ENCODE results near the gene LRIG1.
"Not testable (repeated sequence)": the region's sequence is repeated elsewhere in the genome, so short reads cannot be mapped to it uniquely, and the experiment has no call there.

LRIG1 gene

GRCh38 chr3:66421893-66422292 is 78.9 kb downstream of the LRIG1 start:
- not testable (repeated sequence) for DNase-seq (ENCODE audit: low spot score)

GRCh38 chr3:66421144-66421543 is 79.7 kb downstream of the LRIG1 start:
- not testable (repeated sequence) for DNase-seq (ENCODE audit: low spot score)

GRCh38 chr3:66419036-66419435 is 81.8 kb downstream of the LRIG1 start:
- DNase-seq (ENCODE audit: low spot score): no peak

DNA sequence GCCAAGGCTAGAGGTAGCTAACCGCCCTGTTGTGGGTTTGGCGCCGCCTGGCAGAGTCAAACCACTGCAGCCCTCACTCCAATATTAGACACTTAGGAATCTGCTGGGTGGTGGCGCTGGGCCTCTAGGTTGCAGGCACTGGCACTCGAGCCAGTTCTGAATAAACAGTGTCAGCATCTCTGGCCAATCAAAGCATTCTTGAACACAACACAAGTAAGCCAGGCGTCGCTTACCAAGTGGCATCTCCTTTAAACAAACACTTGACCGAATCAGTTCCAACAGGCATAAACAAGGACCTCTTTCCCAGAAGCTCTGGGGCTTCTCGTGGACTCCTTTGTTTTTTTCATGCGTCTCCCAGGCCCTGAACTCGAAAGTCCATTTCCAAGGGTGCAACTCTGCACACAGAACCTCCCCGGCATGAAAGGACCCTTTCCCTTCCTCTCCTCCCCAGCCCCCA is 82.3 kb downstream of the LRIG1 start:
- no peak for DNase-seq (ENCODE audit: low spot score)

- DNase-seq (ENCODE audit: low spot score): no peak
These were observed 84.1 kb downstream of the LRIG1 start for GRCh38 chr3:66416556-66417304.

GRCh38 chr3:66415867-66416428 is 84.9 kb downstream of the LRIG1 start:
- DNase-seq (ENCODE audit: low spot score): no peak

DNA sequence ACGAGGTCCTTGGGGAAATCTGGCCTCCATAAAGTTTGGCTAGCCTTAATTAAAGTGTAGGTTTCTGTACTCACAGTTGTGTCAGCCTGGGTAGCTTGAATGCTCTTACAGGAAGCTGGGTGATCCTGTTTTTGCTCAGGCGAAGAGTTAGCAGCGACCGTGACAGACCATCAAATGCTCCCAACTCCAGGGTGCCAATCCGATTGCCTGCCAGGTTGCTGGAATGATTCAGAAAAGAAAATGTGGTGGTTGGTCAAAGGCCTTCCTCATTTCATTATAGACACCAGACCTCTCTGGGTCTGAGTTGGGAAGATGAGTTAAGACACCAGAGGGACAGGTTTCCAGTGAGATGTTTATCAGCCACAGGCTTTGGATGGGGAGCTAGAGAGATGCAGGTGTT is 86.0 kb downstream of the LRIG1 start:
- no peak for DNase-seq (ENCODE audit: low spot score)

DNA sequence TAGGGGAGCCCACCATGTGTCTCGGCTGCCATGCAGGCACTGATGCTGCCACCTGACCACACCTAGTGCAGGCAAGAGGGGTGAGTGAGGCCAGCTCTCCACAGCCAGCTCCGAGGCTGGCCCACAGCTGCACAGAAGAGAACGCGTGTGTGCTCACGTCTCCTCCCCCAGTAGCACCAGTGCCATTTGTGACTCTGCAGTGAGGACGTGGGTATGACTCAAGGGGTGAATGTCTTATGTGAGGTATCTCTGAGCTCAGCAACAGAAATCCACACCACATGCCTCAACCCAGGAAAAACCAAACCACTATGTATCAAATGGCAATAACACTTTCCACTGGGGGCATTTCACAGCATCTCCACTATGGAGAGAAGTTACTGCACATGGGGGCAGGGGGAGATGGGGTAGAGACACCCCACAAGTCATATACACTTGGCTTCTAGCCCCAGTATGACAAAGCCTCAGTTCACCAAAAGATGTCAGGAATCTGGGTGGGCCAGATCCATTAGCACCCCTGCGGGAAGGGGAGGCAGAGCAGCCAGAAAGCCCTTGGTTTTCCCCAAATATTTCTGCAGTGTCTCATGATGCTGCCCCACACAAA is 87.6 kb downstream of the LRIG1 start:
- DNase-seq (ENCODE audit: low spot score): no peak

- DNase-seq (ENCODE audit: low spot score): no peak
These were observed 88.6 kb downstream of the LRIG1 start for GRCh38 chr3:66411961-66412887.

- DNase-seq (ENCODE audit: low spot score): no peak
These were observed 89.3 kb downstream of the LRIG1 start for GRCh38 chr3:66411474-66411873.

DNA sequence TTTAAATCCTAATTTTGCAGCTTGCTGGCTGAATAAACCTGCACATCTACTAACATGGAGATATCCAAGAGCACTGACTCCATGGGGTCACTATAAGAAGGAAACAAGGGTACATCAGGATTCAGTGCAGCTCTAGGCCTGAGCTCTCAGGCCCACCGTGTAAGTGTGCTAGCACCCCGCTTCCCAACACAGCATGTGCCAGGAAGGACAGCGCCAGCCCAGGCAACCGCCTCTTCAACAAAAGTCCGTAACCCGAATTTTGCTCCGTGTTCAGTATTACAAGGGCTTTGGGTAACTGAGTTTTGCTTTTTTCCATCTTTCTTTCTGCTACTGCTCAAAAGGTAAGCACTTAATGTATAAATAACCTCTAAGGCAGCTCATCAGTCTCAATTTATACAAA is 89.8 kb downstream of the LRIG1 start:
- DNase-seq (ENCODE audit: low spot score): no peak

DNA sequence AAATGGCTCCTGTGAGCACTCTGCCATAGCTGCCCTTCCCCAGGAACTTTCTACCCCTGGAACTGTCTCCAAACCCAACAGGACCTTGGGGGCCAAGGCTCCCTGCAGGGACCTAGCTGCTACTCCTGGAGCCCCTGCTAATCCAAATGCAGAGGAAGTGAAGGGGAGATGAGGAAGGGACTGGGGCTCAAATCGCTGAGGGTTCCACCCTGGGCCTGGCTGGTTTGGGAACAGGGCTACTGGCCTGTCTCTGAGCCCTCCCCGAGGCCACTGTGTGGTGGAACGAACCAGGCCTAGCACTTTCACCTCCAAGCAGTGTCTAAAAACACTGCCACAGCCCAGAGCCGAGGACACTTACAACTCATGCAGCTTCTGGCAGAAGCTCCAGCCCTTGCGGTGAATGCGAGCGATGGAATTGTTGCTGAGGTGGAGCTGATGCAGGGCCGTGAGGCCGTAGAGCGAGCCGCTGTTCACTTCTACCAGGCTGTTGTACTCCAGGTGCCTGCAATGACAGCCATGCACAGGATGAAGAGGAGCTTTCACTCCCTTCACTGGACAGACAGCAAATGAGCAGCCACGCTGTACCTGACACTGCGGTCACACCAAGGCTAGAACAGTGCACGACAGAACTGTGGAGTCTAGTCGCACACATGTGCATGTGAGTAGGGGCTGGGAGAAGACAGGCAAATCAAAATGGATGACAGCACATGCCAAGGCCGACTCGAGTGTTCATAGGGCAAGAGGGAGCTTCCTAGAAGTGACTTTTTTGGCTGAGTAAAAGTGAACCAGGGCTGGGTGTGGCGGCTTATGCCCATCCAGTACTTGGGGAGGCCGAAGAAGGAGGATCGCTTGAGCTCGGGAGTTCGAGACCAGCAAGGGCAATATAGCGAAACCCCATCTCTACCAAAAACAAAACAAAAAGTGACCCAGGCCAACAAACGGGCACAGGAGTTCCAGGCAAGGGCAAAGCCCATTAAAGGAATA is 90.8 kb downstream of the LRIG1 start:
- no peak for DNase-seq (ENCODE audit: low spot score)

DNA sequence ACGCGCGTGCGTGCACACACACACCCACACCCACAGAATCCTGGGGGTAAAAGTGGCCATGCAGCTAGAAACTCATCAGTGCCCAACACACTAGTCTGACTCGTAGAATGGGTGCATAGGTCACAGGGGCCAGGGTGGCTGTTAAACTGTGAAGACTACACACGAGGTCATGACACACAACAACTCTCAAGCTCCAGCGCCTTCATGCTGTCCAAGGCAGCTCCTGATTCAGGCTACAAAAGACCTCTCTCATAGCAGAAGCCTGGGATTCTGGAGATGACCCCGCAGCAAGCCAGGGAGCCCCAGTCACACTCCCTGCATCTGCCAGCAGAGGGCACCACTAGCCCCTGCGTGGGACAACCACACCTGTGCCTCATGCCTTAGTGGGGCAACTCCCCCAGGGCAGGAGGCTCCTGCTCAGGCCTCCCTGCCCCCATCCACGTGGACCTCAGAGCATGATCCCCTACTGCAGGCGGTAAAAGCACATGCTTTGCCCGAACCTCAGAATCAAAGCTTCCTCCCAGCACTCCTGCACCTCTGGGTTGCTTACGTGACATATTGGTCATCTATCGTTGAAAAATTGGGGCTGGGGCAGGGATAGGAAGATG is 93.1 kb downstream of the LRIG1 start:
- DNase-seq (ENCODE audit: low spot score): peak; percentile 72

- no peak for DNase-seq (ENCODE audit: low spot score)
These were observed 93.8 kb downstream of the LRIG1 start for GRCh38 chr3:66406831-66407610.

DNA sequence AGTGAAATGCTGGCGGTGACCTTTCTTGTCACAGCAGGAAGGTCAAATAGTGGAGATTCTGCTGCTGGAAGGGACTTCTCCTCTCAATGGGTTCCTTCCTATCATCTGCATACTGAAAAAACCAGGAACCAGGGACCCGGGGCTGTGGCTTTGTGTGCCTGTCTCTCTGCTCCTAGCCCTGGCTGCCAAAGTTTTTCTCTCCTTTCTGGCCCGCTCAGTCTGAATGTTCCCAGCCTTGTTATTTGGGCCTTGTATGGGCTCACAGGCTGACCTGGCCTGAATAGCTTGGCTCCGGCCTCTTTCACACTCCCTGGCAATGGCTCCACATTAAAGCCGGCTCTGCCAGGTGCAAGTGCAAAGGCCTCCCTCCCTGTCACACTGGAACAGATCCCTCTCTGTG is 94.7 kb downstream of the LRIG1 start:
- no peak for DNase-seq (ENCODE audit: low spot score)

DNA sequence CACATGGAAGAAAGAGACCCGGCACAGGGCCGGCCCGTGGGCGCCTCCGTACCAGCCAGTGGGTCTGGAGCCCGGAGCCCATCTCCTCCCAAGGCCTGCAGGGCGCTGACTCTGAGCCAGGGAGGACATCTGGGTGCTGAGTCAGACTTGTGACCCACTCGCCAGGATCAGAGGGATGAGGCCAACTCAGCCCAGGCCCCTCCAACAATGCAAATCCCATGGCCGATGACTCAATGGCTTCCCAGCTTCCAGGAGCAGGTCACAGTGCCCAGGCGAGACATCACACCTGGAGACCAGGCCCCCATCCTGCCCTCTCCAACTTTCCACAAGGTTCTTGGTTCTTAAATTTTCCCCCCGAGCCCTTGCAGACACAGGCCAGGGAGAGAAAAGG is 95.1 kb downstream of the LRIG1 start:
- no peak for DNase-seq (ENCODE audit: low spot score)

DNA sequence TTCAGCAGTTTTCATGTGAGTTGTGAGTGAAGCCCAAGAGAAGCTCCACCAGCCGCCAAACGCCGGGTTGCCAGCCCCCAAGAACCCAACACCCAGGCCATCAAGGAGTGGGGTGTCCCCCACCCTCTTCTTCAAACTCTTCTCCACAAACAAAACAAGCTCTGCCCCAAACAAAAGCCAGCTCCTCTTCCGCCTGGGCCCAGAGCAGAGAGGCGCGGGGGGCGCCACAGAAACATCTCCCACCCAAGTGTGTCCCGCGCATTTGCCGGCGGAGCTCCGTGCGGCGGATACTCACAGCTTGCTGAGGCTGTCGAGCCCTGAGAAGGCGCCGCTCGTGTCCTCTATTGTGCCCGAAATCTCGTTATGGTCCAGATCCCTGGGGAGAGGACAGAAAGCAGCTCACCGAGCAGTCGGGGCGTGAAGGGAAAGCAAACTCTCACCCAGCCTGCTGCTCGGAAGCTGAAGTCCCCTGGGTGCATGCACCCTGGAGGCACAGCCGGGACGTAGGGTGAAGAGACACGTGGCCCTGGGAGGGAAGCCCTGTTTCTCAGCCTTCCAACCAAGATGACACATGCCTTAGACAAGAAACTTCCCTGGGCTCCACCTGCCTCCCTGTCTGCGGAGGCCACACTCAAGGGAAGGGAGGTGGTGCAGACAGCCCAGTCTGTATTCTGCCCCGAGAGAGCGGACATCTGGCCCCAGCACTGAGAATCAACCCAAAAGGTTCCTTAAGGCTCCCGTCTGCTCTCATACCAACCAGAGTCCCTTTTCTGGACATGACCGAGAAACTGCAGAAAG is 95.7 kb downstream of the LRIG1 start:
- no peak for DNase-seq (ENCODE audit: low spot score)

- DNase-seq (ENCODE audit: low spot score): no peak
These were observed 96.6 kb downstream of the LRIG1 start for GRCh38 chr3:66404197-66404596.

GRCh38 chr3:66403323-66403990 is 97.4 kb downstream of the LRIG1 start:
- no peak for DNase-seq (ENCODE audit: low spot score)

Measured in HuH-7.5 (cell line).